Esophagus muscularis mucosa (tissue), 4 donors: ENCODE measurements around the gene TEC. TPM values are rescaled to one million over a fixed set of nuclear protein-coding genes. Genes with fewer than 3 reads are reported as not detected.

Source experiments
- DNase-seq: peaks from one replicate; pipeline ENCODE4 v3.0.0-alpha.2; 2017; ENCODE audit errors: extremely low spot score
- H3K27ac ChIP-seq, 4 donors: fragments of 200-600 bp; sonication (generic); replicated peaks in 1 of 4; 1 replicate in 3 of 4; 2 replicates in 1 of 4; pipeline ENCODE4 v1.5.1; 2016 to 2019; ENCODE audit warnings: mild to moderate bottlenecking in 1 of 4
- H3K27me3 ChIP-seq, 4 donors: fragments of 200-600 bp; sonication (generic); one replicate each; pipeline versions ENCODE4 v1.5.1 to v1.6.0; 2016 to 2019
- H3K36me3 ChIP-seq, 4 donors: fragments of 200-600 bp; sonication (generic); one replicate each; pipeline ENCODE4 v1.5.1; 2016 to 2019
- H3K4me1 ChIP-seq, 4 donors: fragments of 200-600 bp; sonication (generic); one replicate each; pipeline ENCODE4 v1.5.1; 2016 to 2019
- H3K4me3 ChIP-seq, 4 donors: fragments of 200-600 bp; sonication (generic); 1 replicate in 2 of 4; 2 replicates in 2 of 4; pipeline ENCODE4 v1.5.1; 2016 to 2019; ENCODE audit warnings: mild to moderate bottlenecking in 4 of 4, moderate library complexity in 1 of 4
- H3K9me3 ChIP-seq, 4 donors: fragments of 200-600 bp; sonication (generic); 1 replicate in 3 of 4; 2 replicates in 1 of 4; pipeline ENCODE4 v1.5.1; 2016 to 2019
- CTCF ChIP-seq, 3 experiments: fragments of 200-600 bp in 2 of 3; fragments of 450-650 bp in 1 of 3; sonication (generic) in 2 of 3; IDR thresholded peaks; one replicate each; pipeline ENCODE4 v1.5.1; 2017 to 2019; ENCODE audit warnings: antibody characterized with exemption in 3 of 3, mild to moderate bottlenecking in 2 of 3, moderate library complexity in 1 of 3
- EP300 ChIP-seq: sonication (generic); formaldehyde crosslinking; IDR thresholded peaks from one replicate; pipeline ENCODE4 v1.6.1; 2017; ENCODE audit warnings: antibody characterized with exemption
- POLR2A ChIP-seq: fragments of 450-650 bp; IDR thresholded peaks from one replicate; pipeline ENCODE4 v1.6.1; 2017; ENCODE audit warnings: antibody characterized with exemption, moderate library complexity, mild to moderate bottlenecking, low read depth
- POLR2AphosphoS5 ChIP-seq, 2 donors: sonication (generic); formaldehyde crosslinking; IDR thresholded peaks; one replicate each; pipeline ENCODE4 v1.6.1; 2017; ENCODE audit warnings: antibody characterized with exemption in 2 of 2
- WGBS: methylation state at CpG from one replicate; pipeline ENCODE4 v1.1.5; 2018; 5-methylcytosine and 5-hydroxymethylcytosine counted together
- intact Hi-C: fragments of 100-400 bp; cut with DNase I; formaldehyde crosslinking; loops from one replicate; pipeline ENCODE4 v1.15.1; 2023
- total RNA-seq, 4 donors: library from RNA; depleted of rRNA; stranded (reverse); fragments of >200 nt; gene quantifications; one replicate each; pipeline versions ENCODE4 v1.1.0 to v1.2.1, GENCODE V29; 2016

The TEC gene
- total RNA-seq, 4 donors from 2014 or later: 1.5 to 2.2 (median 1.9) TPM

GRCh38 chr4:48203819-48204218 lies 65.8 kb downstream of the TEC start:
- DNase-seq: no peak
- H3K4me3 ChIP-seq: no peak overlapping the region
- no peak overlapping the region for H3K27ac ChIP-seq
- H3K27me3 ChIP-seq: no peaks in the 10 kb centered on the region
- TF ChIP-seq EP300 (no peak), CTCF (IDR thresholded peaks at IDR 0.05) (no peak), POLR2A (no peak), POLR2AphosphoS5 (IDR thresholded peaks at IDR 0.05) (no peak)
- H3K36me3 ChIP-seq: no peaks in the 10 kb centered on the region
- 77% methylated on average over 3 of the region's 3 CpGs for WGBS
- H3K4me1 ChIP-seq: peaks cover 0 to 8% (median 0%) of the 10 kb centered on the region in 4 donors
- intact Hi-C loops: no loop called here
- no peaks in the 10 kb centered on the region for H3K9me3 ChIP-seq

- Histone ChIP-seq H3K4me3 (no peak overlapping the region), H3K36me3 (no peaks in the 10 kb centered on the region), H3K9me3 (no peaks in the 10 kb centered on the region), H3K27me3 (no peaks in the 10 kb centered on the region), H3K27ac (no peak overlapping the region), H3K4me1 (peaks cover 0 to 8% (median 8%) of the 10 kb centered on the region in 4 donors)
- WGBS: 94% methylated on average over 5 of the region's 5 CpGs
- no peak for TF ChIP-seq POLR2AphosphoS5 (IDR thresholded peaks at IDR 0.05)
- TF ChIP-seq EP300: no peak
- no peak for TF ChIP-seq CTCF (IDR thresholded peaks at IDR 0.05)
- TF ChIP-seq POLR2A: no peak
- intact Hi-C loops: no loop called here
- no peak for DNase-seq
Measured at GRCh38 chr4:48197643-48198237, 71.9 kb downstream of the TEC start.

GRCh38 chr4:48196758-48197504 lies 72.7 kb downstream of the TEC start:
- WGBS: 72% methylated on average over 9 of the region's 9 CpGs
- no peak for DNase-seq
- H3K4me3 ChIP-seq: no peak overlapping the region
- no peaks in the 10 kb centered on the region for H3K36me3 ChIP-seq
- peaks cover 0 to 8% (median 8%) of the 10 kb centered on the region in 4 donors for H3K4me1 ChIP-seq
- no peaks in the 10 kb centered on the region for H3K27me3 ChIP-seq
- intact Hi-C loops: no loop called here
- no peak overlapping the region for H3K27ac ChIP-seq
- no peaks in the 10 kb centered on the region for H3K9me3 ChIP-seq
- TF ChIP-seq POLR2AphosphoS5 (IDR thresholded peaks at IDR 0.05) (no peak), CTCF (IDR thresholded peaks at IDR 0.05) (no peak), POLR2A (no peak), EP300 (no peak)

GRCh38 chr4:48195853-48196252 lies 73.8 kb downstream of the TEC start:
- Histone ChIP-seq H3K27ac (no peak overlapping the region), H3K9me3 (no peaks in the 10 kb centered on the region), H3K36me3 (no peaks in the 10 kb centered on the region), H3K4me1 (peaks cover 0 to 8% (median 8%) of the 10 kb centered on the region in 4 donors), H3K27me3 (no peaks in the 10 kb centered on the region), H3K4me3 (no peak overlapping the region)
- 82% methylated on average over 3 of the region's 3 CpGs for whole genome bisulfite sequencing
- intact Hi-C loops: no loop called here
- no peak for TF ChIP-seq POLR2AphosphoS5 (IDR thresholded peaks at IDR 0.05)
- no peak for TF ChIP-seq POLR2A
- no peak for TF ChIP-seq EP300
- TF ChIP-seq CTCF (IDR thresholded peaks at IDR 0.05): no peak
- no peak for DNase-seq
